Esophagus squamous epithelium (tissue), 5 donors: Measurements from ENCODE around the gene SLC12A9. TPM values are rescaled to one million over a fixed set of nuclear protein-coding genes. Genes with fewer than 3 reads are reported as not detected.
A peak's percentile ranks its signal among the peaks of the same experiment; 100 is the strongest.

ENCODE experiments used
- DNase-seq: peaks from one replicate; lab custom pipeline; 2025; lab: John Stamatoyannopoulos, UW
- H3K27ac ChIP-seq, 4 donors: fragments of 200-600 bp; sonication (generic); one replicate each; pipeline ENCODE4 v1.5.1; 2016 to 2019; ENCODE audit warnings: mild to moderate bottlenecking in 1 of 4
- H3K27me3 ChIP-seq, 4 donors: fragments of 200-600 bp; sonication (generic); 1 replicate in 3 of 4; 2 replicates in 1 of 4; pipeline versions ENCODE4 v1.5.1 to v1.6.0; 2017 to 2021; ENCODE audit warnings: antibody characterized with exemption in 1 of 4
- H3K36me3 ChIP-seq, 3 donors: fragments of 200-600 bp; sonication (generic); one replicate each; pipeline ENCODE4 v1.5.1; 2016 to 2019
- H3K4me1 ChIP-seq, 3 donors: fragments of 200-600 bp; sonication (generic); one replicate each; pipeline ENCODE4 v1.5.1; 2017 to 2019
- H3K4me3 ChIP-seq, 4 donors: fragments of 200-600 bp; sonication (generic); 1 replicate in 3 of 4; 2 replicates in 1 of 4; pipeline ENCODE4 v1.5.1; 2016 to 2019; ENCODE audit warnings: mild to moderate bottlenecking in 2 of 4, moderate library complexity in 1 of 4
- H3K9me3 ChIP-seq, 3 donors: fragments of 200-600 bp; sonication (generic); one replicate each; pipeline ENCODE4 v1.5.1; 2016 to 2019
- CTCF ChIP-seq, 6 experiments: fragments of 450-650 bp in 4 of 6; fragments of 200-600 bp in 2 of 6; sonication (generic) in 2 of 6; IDR thresholded peaks; one replicate each; pipeline ENCODE4 v1.5.1; 2016 to 2019; ENCODE audit warnings: antibody characterized with exemption in 6 of 6, mild to moderate bottlenecking in 4 of 6, moderate library complexity in 4 of 6
- POLR2A ChIP-seq, 4 donors: fragments of 450-650 bp; IDR thresholded peaks; one replicate each; pipeline ENCODE4 v1.6.1; 2017; ENCODE audit warnings: antibody characterized with exemption in 4 of 4, mild to moderate bottlenecking in 4 of 4, moderate library complexity in 3 of 4
- WGBS, 2 donors: methylation state at CpG; one replicate each; pipeline ENCODE4 v1.1.5; 2018; 5-methylcytosine and 5-hydroxymethylcytosine counted together
- intact Hi-C: fragments of 100-400 bp; cut with DNase I; formaldehyde crosslinking; loops from one replicate; pipeline ENCODE4 v1.15.0; 2022
- total RNA-seq, 4 donors: library from RNA; depleted of rRNA; stranded (reverse); fragments of >200 nt; gene quantifications; one replicate each; pipeline ENCODE4 v1.1.0, GENCODE V29; 2016
- donor health status: DM: yes; HTN: yes; CAD: no.

The SLC12A9 gene
- total RNA-seq, 4 donors from 2014 or later, result 9.9 to 19.6 (median 17.3) TPM

- WGBS, 2 donors, result 28% methylated on average over 6 of the region's 8 CpGs; no CpG with 5 or more reads in 1 of the 2 donors
- no peaks in the 10 kb centered on the region for H3K9me3 ChIP-seq
- peaks cover 7 to 77% (median 8%) of the 10 kb centered on the region in 3 donors for H3K36me3 ChIP-seq
- TF ChIP-seq CTCF (IDR thresholded peaks at IDR 0.05), result no peak
- no peak for TF ChIP-seq POLR2A (IDR thresholded peaks at IDR 0.05)
- peak overlapping the region; percentile 97 to 99 (median 98) for H3K27ac ChIP-seq
- peak overlapping the region; percentile 86 to 100 (median 96) for H3K4me3 ChIP-seq
- DNase-seq, result no peak
- no peaks in the 10 kb centered on the region for H3K27me3 ChIP-seq
- intact Hi-C loops, result no loop called here
- H3K4me1 ChIP-seq, result peaks cover 8 to 61% (median 40%) of the 10 kb centered on the region in 3 donors
Measured at GRCh38 chr7:100874300-100874576, 21.7 kb downstream of the SLC12A9 start.

GRCh38 chr7:100874577-100875355, 22.3 kb downstream of the SLC12A9 start, which contains the start of gene SRRT:
Gene SRRT (plus strand): TSS chr7:100875103. CDS start chr7:100875591, 488 bp downstream.
- intact Hi-C loops, result no loop called here
- WGBS, 2 donors, result 0 to 1% methylated on average over 6 to 43 of the region's 79 CpGs
- no peaks in the 10 kb centered on the region for H3K9me3 ChIP-seq
- peaks cover 8 to 59% (median 36%) of the 10 kb centered on the region in 3 donors for H3K4me1 ChIP-seq
- DNase-seq, result peak; percentile 95
- H3K27me3 ChIP-seq, result no peaks in the 10 kb centered on the region
- peak within 1 kb of the TSS; percentile 97 to 99 (median 98) for H3K27ac ChIP-seq
- H3K4me3 ChIP-seq, result peak within 1 kb of the TSS; percentile 86 to 100 (median 96)
- TF ChIP-seq CTCF (IDR thresholded peaks at IDR 0.05), result peak; percentile 42 to 87 (median 70)
- TF ChIP-seq POLR2A (IDR thresholded peaks at IDR 0.05), result peak in 3 of 4 donors; percentile 74 to 96 (median 90)
- peaks cover 7 to 78% (median 8%) of the 10 kb centered on the region in 3 donors for H3K36me3 ChIP-seq

GRCh38 chr7:100875356-100875751, 22.8 kb downstream of the SLC12A9 start:
- intact Hi-C loops, result no loop called here
- no peaks in the 10 kb centered on the region for H3K9me3 ChIP-seq
- no peaks in the 10 kb centered on the region for H3K27me3 ChIP-seq
- H3K27ac ChIP-seq, result peak overlapping the region; percentile 97 to 99 (median 98)
- H3K4me1 ChIP-seq, result peaks cover 8 to 60% (median 36%) of the 10 kb centered on the region in 3 donors
- peaks cover 7 to 78% (median 8%) of the 10 kb centered on the region in 3 donors for H3K36me3 ChIP-seq
- 0% methylated on average over 11 to 21 of the region's 39 CpGs for WGBS, 2 donors
- DNase-seq, result no peak
- peak overlapping the region; percentile 86 to 100 (median 96) for H3K4me3 ChIP-seq
- TF ChIP-seq CTCF (IDR thresholded peaks at IDR 0.05) (no peak), POLR2A (IDR thresholded peaks at IDR 0.05) (no peak)

- Histone ChIP-seq H3K4me1 (peaks cover 8 to 65% (median 36%) of the 10 kb centered on the region in 3 donors), H3K36me3 (peaks cover 11 to 78% (median 20%) of the 10 kb centered on the region in 3 donors), H3K27me3 (no peaks in the 10 kb centered on the region), H3K9me3 (no peaks in the 10 kb centered on the region), H3K27ac (peak overlapping the region in 1 of 4 donors; percentile 1), H3K4me3 (no peak overlapping the region)
- intact Hi-C loops, result no loop called here
- no peak for DNase-seq
- TF ChIP-seq POLR2A (IDR thresholded peaks at IDR 0.05) (no peak), CTCF (IDR thresholded peaks at IDR 0.05) (no peak)
- WGBS, 2 donors, result 51 to 73% methylated on average over 4 to 7 of the region's 7 CpGs
Measured at GRCh38 chr7:100878013-100878412, 25.5 kb downstream of the SLC12A9 start.

- DNase-seq, result no peak
- H3K9me3 ChIP-seq, result no peaks in the 10 kb centered on the region
- intact Hi-C loops, result no loop called here
- WGBS, 2 donors, result 76 to 82% methylated on average over 6 of the region's 6 CpGs
- H3K4me1 ChIP-seq, result peaks cover 8 to 63% (median 35%) of the 10 kb centered on the region in 3 donors
- no peaks in the 10 kb centered on the region for H3K27me3 ChIP-seq
- TF ChIP-seq POLR2A (IDR thresholded peaks at IDR 0.05) (no peak), CTCF (IDR thresholded peaks at IDR 0.05) (no peak)
- H3K27ac ChIP-seq, result no peak overlapping the region
- H3K4me3 ChIP-seq, result no peak overlapping the region
- peaks cover 11 to 78% (median 27%) of the 10 kb centered on the region in 3 donors for H3K36me3 ChIP-seq
Measured at GRCh38 chr7:100878685-100879084, 26.2 kb downstream of the SLC12A9 start.
